ENCODE data around the gene IL25.

Gene IL25

GRCh38 chr14:23360496-23360895 lies 12.1 kb upstream of the IL25 start:
- H3K36me3 ChIP-seq (ENCODE audit: control insufficient read depth, insufficient read depth, low read length) = no peaks in the 10 kb centered on the region
- H3K4me3 ChIP-seq (replicated peaks; ENCODE audit: low read depth, low read length) = no peak overlapping the region
- DNase-seq (ENCODE audit: extremely low read depth, insufficient read length) = no peak
- no peak for TF ChIP-seq CTCF (IDR thresholded peaks at IDR 0.05; ENCODE audit: insufficient read depth, low read length, poor library complexity, severe bottlenecking)
- no peaks in the 10 kb centered on the region; the same call in 1 of the 2 replicates for H3K27me3 ChIP-seq (replicated peaks; ENCODE audit: control insufficient read depth, insufficient read depth, low read length)

GRCh38 chr14:23361320-23361719 lies 11.3 kb upstream of the IL25 start:
- no peaks in the 10 kb centered on the region for H3K36me3 ChIP-seq (ENCODE audit: control insufficient read depth, insufficient read depth, low read length)
- no peak for TF ChIP-seq CTCF (IDR thresholded peaks at IDR 0.05; ENCODE audit: insufficient read depth, low read length, poor library complexity, severe bottlenecking)
- no peaks in the 10 kb centered on the region; the same call in 1 of the 2 replicates for H3K27me3 ChIP-seq (replicated peaks; ENCODE audit: control insufficient read depth, insufficient read depth, low read length)
- no peak for DNase-seq (ENCODE audit: extremely low read depth, insufficient read length)
- H3K4me3 ChIP-seq (replicated peaks; ENCODE audit: low read depth, low read length) = no peak overlapping the region

- no peak for DNase-seq (ENCODE audit: extremely low read depth, insufficient read length)
- Histone ChIP-seq H3K27me3 (replicated peaks; ENCODE audit: control insufficient read depth, insufficient read depth, low read length) (no peaks in the 10 kb centered on the region; the same call in 1 of the 2 replicates), H3K36me3 (ENCODE audit: control insufficient read depth, insufficient read depth, low read length) (no peaks in the 10 kb centered on the region), H3K4me3 (replicated peaks; ENCODE audit: low read depth, low read length) (no peak overlapping the region)
- no peak for TF ChIP-seq CTCF (IDR thresholded peaks at IDR 0.05; ENCODE audit: insufficient read depth, low read length, poor library complexity, severe bottlenecking)
Observed at GRCh38 chr14:23361763-23362162, 10.8 kb upstream of the IL25 start.

GRCh38 chr14:23362200-23362599 lies 10.4 kb upstream of the IL25 start:
- H3K36me3 ChIP-seq (ENCODE audit: control insufficient read depth, insufficient read depth, low read length) = no peaks in the 10 kb centered on the region
- no peaks in the 10 kb centered on the region; the same call in 1 of the 2 replicates for H3K27me3 ChIP-seq (replicated peaks; ENCODE audit: control insufficient read depth, insufficient read depth, low read length)
- DNase-seq (ENCODE audit: extremely low read depth, insufficient read length) = no peak
- no peak for TF ChIP-seq CTCF (IDR thresholded peaks at IDR 0.05; ENCODE audit: insufficient read depth, low read length, poor library complexity, severe bottlenecking)
- H3K4me3 ChIP-seq (replicated peaks; ENCODE audit: low read depth, low read length) = no peak overlapping the region

GRCh38 chr14:23364164-23365035 lies 8.2 kb upstream of the IL25 start:
- TF ChIP-seq CTCF (IDR thresholded peaks at IDR 0.05; ENCODE audit: insufficient read depth, low read length, poor library complexity, severe bottlenecking) = no peak
- H3K4me3 ChIP-seq (replicated peaks; ENCODE audit: low read depth, low read length) = no peak overlapping the region
- no peaks in the 10 kb centered on the region for H3K36me3 ChIP-seq (ENCODE audit: control insufficient read depth, insufficient read depth, low read length)
- no peak for DNase-seq (ENCODE audit: extremely low read depth, insufficient read length)
- peaks cover 2% of the 10 kb centered on the region; the same call in 1 of the 2 replicates for H3K27me3 ChIP-seq (replicated peaks; ENCODE audit: control insufficient read depth, insufficient read depth, low read length)

Measured in GM06990 (cell line).